HG03175 (cell line): ENCODE data around the gene SDSL.

Experiments used
- ATAC-seq: cut with Tn5 transposase; IDR thresholded peaks from one replicate; pipeline ENCODE4 v1.9.1; 2021; ENCODE audit warnings: mild to moderate bottlenecking, moderate library complexity; ENCODE audit not compliant: unreplicated experiment

The SDSL gene

GRCh38 chr12:113396200-113396599, 26.0 kb upstream of the SDSL start:
- no peak for ATAC-seq

GRCh38 chr12:113396828-113397496, 25.2 kb upstream of the SDSL start:
- ATAC-seq, result no peak

DNA sequence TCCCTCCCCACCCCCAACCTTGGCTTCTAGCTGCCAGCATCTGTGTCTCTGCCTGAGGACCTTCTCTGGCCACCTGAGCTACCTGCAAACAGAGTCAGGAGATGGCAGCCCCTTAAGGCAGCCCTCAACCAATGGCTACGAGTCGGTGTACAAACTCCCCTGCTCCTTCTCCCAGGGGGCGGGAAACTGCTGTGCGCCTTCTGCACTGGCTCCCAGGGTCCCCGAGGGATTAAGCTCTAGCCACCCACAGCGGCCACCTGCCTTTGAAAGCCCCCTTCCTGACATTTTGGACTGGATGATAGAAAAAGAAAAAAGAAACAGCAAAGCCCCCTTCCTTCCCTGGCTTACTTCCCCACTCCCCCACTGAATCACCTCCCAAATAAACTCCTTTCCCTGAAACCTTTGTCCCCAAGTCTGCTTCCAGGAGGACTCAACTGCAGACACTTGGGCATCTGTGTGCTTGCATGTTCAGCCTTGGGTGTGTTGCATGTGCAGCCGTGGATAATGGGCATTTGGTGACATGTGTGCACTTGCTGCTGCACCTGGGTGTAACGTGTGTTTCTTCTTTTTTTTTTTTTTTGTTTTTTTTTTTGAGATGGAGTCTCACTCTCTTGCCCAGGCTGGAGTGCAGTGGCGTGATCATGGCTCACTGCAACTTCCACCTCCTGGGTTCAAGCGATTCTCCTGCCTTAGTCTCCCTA, 24.5 kb upstream of the SDSL start:
- no peak for ATAC-seq

GRCh38 chr12:113398346-113399290, 23.6 kb upstream of the SDSL start:
- no peak for ATAC-seq

DNA sequence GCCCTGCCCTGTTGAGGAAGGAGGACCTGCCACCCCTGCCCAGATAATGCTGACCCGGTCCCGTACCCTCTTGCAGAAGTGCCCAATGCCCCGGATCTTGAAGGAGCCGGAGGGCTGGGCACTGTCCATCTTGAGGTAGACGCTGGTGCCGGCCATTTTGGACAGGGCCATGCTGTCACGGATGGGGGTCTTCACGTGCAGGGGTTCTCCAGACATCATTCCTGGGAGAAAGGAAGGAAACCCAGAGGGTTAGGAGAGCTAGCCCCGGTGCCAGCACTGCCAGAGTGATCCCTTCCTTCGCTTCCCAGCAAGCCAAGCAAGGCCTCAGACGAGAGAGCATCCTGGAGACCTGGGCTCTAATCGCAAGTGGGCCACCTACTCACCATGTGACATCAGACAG, 22.7 kb upstream of the SDSL start:
- ATAC-seq, result no peak

- ATAC-seq, result no peak
These were observed 21.8 kb upstream of the SDSL start for GRCh38 chr12:113400362-113400761.

DNA sequence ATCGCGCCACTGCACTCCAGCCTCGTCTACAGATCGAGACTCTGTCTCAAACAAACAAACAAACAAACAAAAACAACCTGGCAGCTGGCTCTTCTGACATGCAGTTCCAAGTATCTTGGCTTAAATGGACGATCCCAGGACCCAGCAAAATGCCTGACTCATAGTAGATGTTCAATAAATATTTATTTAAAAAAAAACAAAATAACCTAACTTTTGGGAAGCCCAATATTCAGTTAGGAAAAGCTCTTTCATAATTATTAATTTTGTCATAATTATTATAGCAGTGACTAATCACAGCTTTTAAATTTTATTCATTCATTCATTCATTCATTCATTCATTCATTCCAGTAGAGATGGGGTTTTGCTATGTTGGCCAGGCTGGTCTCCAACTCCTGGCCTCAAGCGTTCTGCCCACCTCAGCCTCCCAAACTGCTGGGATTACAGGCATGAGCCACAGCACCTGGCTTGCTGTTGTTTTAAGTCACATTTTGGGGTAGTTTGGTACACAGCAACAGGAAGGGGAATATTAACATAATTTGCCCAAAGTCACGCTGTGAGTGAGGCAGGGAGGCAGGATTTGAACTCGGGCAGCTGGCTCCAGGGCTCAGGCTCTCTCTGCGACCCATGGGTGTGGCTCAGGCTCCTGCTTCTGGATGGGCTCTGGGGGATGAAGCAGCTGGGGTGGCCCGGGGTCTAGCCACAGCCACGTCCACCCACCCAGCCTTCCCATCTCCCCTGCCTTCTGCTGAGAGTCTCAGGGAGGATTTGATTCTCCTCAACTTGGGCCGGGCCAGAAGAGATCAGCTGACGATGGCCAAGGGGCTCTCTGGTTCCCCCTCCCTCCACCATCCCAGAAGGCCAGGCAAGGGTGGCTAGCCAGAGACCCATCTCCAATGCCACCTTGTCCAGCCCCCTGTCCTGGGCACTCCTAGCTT, 20.8 kb upstream of the SDSL start:
- ATAC-seq, result no peak

GRCh38 chr12:113402586-113403260, 19.5 kb upstream of the SDSL start:
- no peak for ATAC-seq

GRCh38 chr12:113403435-113404415, 18.5 kb upstream of the SDSL start, which contains the start of gene SDS:
Gene SDS (minus strand): TSS chr12:113403887. CDS start chr12:113399708, 4,179 bp downstream.
- ATAC-seq, result no peak

DNA sequence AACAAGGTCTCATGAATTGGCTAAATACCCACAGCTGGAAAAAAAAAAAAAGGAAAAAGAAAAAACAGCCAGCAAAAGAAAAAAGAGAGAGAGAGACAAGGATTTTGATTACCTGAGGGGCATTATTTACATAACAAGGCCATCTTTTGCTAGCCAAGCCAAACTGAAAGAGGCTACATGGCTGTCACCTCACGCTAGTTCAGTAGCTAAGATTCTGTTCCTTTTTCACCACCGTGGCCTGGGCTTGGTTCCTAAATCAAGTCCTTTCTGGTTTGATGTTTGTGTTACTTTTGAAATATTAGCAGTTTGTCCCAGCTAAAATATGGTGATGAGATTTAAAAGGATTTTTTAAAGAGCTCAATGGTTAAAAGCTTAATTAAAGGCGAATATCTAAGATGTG, 16.5 kb upstream of the SDSL start:
- no peak for ATAC-seq

DNA sequence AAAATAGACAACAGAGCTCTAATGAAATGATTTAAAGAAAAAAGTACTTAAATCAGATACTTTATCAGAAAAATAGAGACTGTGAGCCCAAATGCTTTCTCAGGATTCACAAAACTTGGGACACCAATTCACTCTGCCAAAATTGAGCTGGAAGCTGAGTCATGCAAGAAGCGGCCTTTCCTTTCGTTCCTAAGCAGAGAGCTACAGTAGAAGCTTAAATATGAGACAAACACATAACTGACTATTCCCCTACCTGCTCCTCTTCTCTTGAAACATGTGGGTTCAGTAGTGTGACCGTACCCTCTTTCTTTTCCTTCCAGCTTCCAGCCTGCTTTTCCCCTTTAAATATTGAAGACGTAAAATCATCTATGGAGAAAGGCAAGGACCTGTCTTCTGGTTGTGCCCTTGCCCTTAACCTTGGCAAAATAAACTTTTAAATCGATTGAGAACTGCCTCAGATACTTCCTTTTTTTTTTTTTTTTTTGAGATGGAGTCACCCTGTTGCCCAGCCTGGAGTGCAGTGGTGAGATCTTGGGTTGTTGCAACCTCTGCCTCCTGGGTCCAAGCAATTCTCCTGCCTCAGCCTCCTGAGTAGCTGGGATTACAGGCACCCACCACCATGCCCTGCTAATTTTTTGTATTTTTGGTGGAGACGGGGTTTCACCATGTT, 14.1 kb upstream of the SDSL start:
- no peak for ATAC-seq

GRCh38 chr12:113408756-113409298, 13.4 kb upstream of the SDSL start:
- ATAC-seq, result no peak

- ATAC-seq, result no peak
These were observed 12.6 kb upstream of the SDSL start for GRCh38 chr12:113409462-113410124.

- ATAC-seq, result no peak
These were observed 8.7 kb upstream of the SDSL start for GRCh38 chr12:113413488-113413939.

- no peak for ATAC-seq
These were observed 7.6 kb upstream of the SDSL start for GRCh38 chr12:113414519-113415038.

- ATAC-seq, result no peak
These were observed 6.0 kb upstream of the SDSL start for GRCh38 chr12:113416091-113416754.
